ENCODE measurements around the gene GAS6.

- TF ChIP-seq CTCF (IDR thresholded peaks at IDR 0.05; ENCODE audit: poor library complexity, severe bottlenecking) (no peak), REST (IDR thresholded peaks at IDR 0.05; ENCODE audit: borderline replicate concordance) (no peak), EZH2 (IDR thresholded peaks at IDR 0.05; ENCODE audit: borderline replicate concordance, insufficient read depth, low read length, poor library complexity, severe bottlenecking) (no peak), RAD21 (conservative IDR thresholded peaks at IDR 0.05) (no peak), TAF1 (IDR thresholded peaks at IDR 0.05; ENCODE audit: low read depth) (no peak)
Measured at GRCh38 chr13:113905018-113905417, 41.1 kb upstream of the GAS6 start.
